Occipital lobe (tissue), 2 donors: ENCODE results near the gene PASD1. TPM values are rescaled to one million over a fixed set of nuclear protein-coding genes. Genes with fewer than 3 reads are reported as not detected.
A peak's percentile ranks its signal among the peaks of the same experiment; 100 is the strongest.

ENCODE experiments used
- DNase-seq: peaks from one replicate; lab custom pipeline; 2025; lab: John Stamatoyannopoulos, UW
- total RNA-seq: library from RNA; depleted of rRNA; stranded (reverse); fragments of >200 nt; gene quantifications from one replicate; pipeline ENCODE4 v1.2.3, GENCODE V29; 2014

The PASD1 gene
- total RNA-seq, 1 donor from 2014 or later: not detected

- DNase-seq: no peak
These were observed 138.7 kb downstream of the PASD1 start for GRCh38 chrX:151702026-151702714.

GRCh38 chrX:151702741-151703340 lies 139.4 kb downstream of the PASD1 start:
- DNase-seq: no peak

- DNase-seq: peak; percentile 6
These were observed 140.0 kb downstream of the PASD1 start for GRCh38 chrX:151703487-151703886.

- no peak for DNase-seq
These were observed 140.7 kb downstream of the PASD1 start for GRCh38 chrX:151704041-151704663.

- no peak for DNase-seq
These were observed 145.3 kb downstream of the PASD1 start for GRCh38 chrX:151708821-151709220.

- no peak for DNase-seq
These were observed 147.0 kb downstream of the PASD1 start for GRCh38 chrX:151710457-151710856.

- DNase-seq: no peak
These were observed 147.7 kb downstream of the PASD1 start for GRCh38 chrX:151711154-151711553.

- no peak for DNase-seq
These were observed 148.3 kb downstream of the PASD1 start for GRCh38 chrX:151711787-151712186.

GRCh38 chrX:151712253-151712652 lies 148.8 kb downstream of the PASD1 start:
- DNase-seq: no peak

- DNase-seq: no peak
These were observed 150.4 kb downstream of the PASD1 start for GRCh38 chrX:151713849-151714248.

GRCh38 chrX:151714362-151714761 lies 150.9 kb downstream of the PASD1 start:
- no peak for DNase-seq

- DNase-seq: no peak
These were observed 152.3 kb downstream of the PASD1 start, which contains the start of gene FATE1 for GRCh38 chrX:151715752-151716151. Gene FATE1, plus strand, starts transcription at chrX:151716035. Its CDS starts 85 bp downstream, at chrX:151716120.

GRCh38 chrX:151722241-151722846 lies 158.9 kb downstream of the PASD1 start:
- DNase-seq: no peak

- DNase-seq: no peak
These were observed 159.8 kb downstream of the PASD1 start for GRCh38 chrX:151723156-151723760.

- no peak for DNase-seq
These were observed 161.3 kb downstream of the PASD1 start for GRCh38 chrX:151724563-151725337.

- DNase-seq: no peak
These were observed 161.8 kb downstream of the PASD1 start for GRCh38 chrX:151725338-151725614.

Other genes starting within 250 kb of the PASD1 start
- 162 TPM for gene VMA21, start 166.5 kb upstream of the PASD1 start, total RNA-seq
- gene PRRG3, start 131.8 kb downstream of the PASD1 start, total RNA-seq: 7.2 TPM
- gene FATE1, start 152.4 kb downstream of the PASD1 start, total RNA-seq: not detected
- not detected for gene CNGA2, start 171.1 kb downstream of the PASD1 start, total RNA-seq